NCI-H2029 (cell line): ENCODE measurements around the gene TRAPPC1.
A peak's percentile ranks its signal among the peaks of the same experiment; 100 is the strongest.

Experiments
- DNase-seq: peaks from one replicate; lab custom pipeline; 2025; lab: John Stamatoyannopoulos, UW

Gene TRAPPC1

GRCh38 chr17:7940743-7941142 is 9.0 kb upstream of the TRAPPC1 start:
- DNase-seq, result no peak

DNA sequence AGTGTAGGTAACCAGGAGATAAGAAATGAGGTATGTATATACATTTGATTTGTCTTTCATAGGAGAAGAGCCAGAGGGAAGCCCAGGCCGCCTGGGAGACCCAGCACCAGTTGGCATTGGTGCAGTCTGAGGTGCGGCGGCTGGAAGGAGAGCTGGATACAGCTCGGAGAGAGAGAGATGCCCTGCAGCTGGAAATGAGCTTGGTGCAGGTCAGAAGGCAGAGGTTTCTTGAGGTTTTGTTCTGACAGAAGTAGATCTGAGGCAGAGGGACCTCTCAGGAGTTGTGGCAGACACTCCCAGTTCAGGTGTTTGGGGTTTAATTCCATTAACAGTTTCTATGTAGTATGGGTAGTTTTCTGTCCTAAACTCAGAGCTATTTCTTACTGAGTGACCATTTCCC is 8.3 kb upstream of the TRAPPC1 start:
- DNase-seq, result no peak

- DNase-seq, result no peak
These were observed 4.1 kb upstream of the TRAPPC1 start for GRCh38 chr17:7935859-7936258.

GRCh38 chr17:7932949-7933348 is 1.2 kb upstream of the TRAPPC1 start:
- DNase-seq, result no peak

DNA sequence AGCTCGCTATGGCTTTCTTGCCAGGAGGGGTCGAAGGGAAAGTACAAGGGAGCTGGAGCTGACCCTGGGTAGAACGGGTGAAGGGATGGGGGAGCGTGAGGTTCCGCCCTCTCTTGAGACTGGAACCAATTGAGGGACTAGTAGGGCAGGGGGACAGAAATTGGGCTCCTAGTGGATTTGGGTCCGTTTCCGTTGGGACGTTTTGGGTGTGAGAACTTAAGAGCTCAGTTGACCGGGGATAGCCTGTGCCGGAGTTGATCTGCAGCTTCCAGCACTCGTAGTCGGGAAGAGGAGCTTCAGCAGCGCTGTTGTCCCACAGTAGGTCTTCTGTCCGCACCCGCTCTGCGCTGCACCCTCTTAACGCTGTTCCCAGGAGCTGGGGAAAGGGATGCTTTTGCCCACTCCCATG is 741 bp upstream of the TRAPPC1 start:
- no peak for DNase-seq

DNA sequence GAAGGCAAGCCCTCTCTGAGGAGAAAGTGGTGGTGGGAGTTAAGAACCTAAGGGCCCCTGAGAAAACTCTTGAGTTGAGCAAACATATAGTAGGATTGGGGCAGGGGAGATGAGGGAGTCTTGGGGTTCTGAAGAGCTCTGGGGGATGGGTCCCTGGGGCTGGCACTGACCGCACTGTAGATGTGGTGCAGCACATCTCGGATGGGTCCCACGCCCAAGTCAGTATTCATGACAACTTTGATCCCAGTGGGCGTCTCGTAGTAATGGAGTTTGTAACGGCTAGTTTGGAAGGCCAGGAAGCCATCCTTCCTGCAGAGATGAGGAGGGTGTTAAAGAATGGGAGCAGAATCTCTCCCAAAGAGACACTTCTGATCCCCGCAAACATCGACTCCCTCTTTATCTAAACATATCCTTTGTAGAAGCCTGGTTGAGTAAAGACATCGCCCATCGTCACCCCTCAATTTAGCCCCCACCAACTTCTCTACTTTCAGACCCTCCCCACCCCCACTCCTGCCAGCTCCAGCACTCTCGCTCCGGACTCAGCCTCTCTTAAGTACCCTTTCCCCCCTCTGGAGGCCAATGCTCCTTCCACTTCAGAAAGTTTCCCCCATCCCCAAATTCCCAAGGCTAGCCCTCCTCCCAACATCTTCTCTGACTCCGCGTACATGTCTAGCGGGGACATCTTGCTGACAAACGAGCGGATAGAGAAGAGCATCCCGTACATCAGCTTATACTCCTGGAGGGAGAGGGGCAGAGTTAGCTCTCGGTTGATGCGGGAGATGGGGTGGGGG is 710 bp downstream of the TRAPPC1 start:
- DNase-seq, result no peak

DNA sequence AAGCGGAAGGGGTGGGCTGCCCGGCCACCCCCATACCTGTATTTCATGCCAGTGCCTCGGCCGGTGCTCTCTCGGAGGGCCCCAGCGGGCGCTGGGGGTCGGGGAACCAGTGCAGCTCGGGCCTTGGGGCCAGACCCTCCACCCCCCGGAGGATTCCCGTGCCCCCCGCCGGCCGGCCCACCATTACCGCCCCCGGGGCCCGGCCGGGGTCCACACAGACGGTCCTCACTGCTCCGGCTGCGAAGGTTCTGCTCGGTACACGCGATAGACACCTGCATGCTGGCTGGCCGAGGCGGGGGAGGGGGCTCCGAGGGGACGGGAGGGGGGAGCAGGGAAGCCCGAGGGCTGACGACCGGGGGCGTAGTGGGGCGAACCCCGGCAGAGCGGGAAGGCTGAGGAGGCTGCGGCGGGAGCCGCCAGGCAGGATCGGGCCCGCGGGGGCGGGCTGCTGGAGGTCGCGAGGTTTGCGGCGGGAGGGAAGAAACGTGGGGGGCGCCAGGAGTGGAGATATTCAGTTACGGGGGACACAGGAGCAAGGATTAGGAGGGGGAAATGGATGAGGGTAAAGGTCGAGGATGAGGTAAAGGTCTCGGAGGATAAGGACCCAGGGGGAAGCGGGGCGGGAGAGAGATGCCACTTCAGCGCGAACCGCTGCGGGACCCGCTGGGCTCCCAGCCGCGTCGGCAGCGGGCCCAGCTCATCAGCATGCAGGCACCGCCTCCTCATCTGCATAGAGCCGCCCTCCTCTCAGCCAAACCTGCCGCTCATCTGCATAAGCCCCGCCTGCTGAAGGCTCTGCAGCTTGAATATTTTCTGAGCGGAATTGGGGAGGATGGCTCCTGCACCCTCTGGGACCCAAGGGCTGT is 2.4 kb downstream of the TRAPPC1 start, which contains the start of gene KCNAB3:
Gene KCNAB3 (minus strand): TSS at position 699 of the 866 bp plus-strand sequence. CDS start 421 bp downstream, at position 278.
- no peak for DNase-seq

DNA sequence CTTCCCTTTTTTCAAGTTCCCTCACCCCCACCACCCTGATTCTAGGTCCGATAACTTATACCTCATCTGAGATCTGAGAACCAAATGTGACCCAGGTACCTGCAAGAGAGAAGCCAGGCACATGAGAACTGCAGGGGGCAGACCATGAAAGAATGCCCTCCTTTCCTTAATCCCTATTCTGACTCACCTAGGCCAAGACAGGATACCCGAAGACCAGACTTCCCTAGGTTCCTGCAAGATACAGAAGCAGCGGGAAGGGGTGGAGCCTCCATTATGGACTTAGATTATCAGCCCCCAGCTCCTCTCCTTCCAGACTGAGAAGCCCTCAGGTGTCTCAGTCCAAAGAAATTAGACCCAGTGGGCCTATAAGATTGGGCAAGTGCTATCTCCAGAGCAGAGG is 4.2 kb downstream of the TRAPPC1 start:
- DNase-seq, result no peak

- DNase-seq, result peak; percentile 45
These were observed 8.7 kb downstream of the TRAPPC1 start for GRCh38 chr17:7922845-7923628.

DNA sequence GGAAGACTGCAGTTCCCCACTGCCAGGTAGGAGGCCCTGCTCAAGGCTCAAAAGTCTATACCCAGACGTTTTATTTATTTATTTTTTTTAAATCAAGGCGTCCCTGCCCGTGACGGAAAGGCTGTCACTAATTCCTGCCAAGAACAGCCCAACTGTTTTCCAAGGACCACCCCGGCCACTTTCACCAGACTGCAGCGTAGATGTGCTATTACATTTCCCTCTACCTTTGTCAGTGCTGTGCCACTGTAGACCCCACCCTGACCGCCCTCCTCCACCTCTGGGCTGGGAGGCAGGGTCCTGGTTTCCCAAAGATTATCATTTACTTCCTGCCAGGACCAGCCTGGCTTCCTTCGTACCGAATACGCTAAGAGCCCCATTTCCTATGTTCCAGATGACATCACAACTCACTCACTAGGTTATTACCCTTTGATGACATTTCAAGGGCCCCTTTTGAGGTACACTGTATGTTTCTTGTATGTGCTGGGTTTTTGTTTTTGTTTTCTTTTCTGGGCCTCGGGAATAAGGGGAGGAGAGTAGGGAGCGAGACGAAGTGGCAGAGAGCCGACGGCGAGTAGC is 9.4 kb downstream of the TRAPPC1 start:
- DNase-seq, result no peak

DNA sequence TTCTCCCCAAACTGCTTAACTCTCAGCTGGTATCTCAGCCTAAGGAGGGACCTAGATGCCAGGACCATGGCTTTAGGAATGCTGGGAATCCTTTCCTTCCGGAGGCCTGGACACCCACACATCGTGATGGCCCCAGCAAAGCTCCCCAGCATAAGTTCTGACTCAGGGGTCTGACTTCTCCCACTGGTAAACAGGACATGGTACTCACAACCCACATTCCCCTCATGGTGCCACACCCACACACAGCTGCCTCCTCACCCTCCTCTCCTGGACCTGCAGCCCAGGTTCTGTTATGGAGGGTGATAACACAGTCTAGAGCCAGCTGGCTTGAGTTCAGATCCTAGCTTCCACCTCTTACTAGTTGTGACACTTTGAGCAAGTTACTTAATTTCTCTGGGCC is 14.9 kb downstream of the TRAPPC1 start:
- no peak for DNase-seq

DNA sequence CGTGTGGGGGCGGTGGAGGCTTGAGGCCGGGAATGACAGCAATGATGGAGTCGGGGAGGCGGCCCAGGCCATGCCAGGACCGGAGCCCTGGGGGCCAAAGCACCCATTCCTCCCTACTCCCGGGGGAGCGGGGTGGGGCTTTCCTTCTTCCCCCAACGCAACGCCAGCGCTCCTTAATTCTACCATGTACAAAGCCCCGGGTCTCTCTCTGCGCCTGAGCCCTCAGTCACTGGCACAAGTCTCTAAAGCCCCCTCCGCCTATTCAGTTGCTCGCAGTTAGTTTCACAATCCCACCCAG is 15.4 kb downstream of the TRAPPC1 start:
- no peak for DNase-seq

DNA sequence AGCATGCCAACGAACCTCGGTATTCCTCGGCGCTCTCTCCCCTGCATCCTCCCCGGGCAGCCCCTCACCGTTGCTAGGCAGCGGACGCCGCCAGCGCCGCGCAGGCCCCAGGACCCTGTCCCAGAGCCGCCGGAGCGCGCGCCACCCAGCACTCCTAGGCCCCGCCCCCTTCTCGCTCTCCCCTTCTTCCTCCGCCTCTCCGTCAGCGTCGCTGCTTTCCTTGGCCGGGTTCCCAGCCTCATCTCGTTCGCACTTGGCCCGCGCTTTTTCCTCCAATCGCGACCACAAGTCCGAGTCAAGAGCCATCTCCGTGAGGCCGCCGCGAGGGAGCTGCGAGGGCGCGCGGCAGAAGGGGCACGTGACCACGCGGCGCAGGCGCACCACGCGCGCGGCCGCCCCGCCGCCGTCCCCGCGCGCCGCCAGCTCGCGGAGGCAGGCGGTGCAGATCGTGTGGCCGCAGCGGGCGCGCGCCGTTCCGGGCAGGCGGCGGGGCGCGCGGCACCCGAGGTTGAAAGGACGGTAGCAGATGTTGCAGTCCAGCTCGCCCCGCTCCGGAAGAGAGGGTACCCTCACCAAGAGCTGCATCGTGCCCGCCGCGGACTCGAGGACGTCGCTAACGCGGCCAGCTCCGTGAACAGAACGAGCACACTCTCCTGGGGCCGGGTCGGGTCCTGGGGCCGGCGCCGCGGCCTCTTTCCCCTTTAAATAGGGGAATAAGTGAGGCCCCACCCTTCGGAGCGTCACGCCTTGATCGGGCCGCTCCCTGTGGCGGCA is 15.9 kb downstream of the TRAPPC1 start, which contains the start of gene RNF227:
Gene RNF227 (minus strand): TSS at position 679 of the 774 bp plus-strand sequence. CDS start 94 bp downstream, at position 585.
- peak; percentile 83 for DNase-seq

GRCh38 chr17:7915179-7915610 is 16.6 kb downstream of the TRAPPC1 start:
- no peak for DNase-seq

DNA sequence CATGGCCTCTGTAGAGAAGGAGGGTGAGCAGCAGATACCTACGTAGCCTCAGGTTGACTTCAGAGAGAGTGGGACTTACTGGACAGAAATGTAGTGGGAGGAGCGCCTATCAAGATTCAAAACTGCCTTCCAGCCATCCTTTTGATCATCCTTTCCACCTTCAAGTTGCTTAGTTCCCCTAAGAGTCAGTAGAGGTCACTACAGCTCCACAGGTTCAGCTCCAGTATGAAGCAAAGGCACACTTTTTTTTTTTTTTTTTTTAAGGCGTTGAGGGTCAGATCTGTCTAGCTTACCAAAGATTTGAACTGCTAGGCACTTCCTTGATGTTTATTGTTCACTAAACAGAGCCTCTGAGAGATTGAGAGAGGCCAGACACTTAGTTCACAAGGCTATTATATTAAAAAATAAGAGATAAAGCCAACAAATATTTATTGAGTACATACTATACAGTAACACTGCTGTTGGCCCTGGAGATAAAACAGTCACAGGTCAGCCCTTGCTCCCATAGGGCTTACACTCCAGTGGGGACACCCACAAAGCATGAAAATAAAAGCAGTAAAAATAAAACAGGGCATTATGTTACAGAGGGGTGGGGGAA is 18.7 kb downstream of the TRAPPC1 start:
- DNase-seq, result peak; percentile 9

GRCh38 chr17:7911116-7911515 is 20.6 kb downstream of the TRAPPC1 start:
- DNase-seq, result no peak

GRCh38 chr17:7910711-7911110 is 21.0 kb downstream of the TRAPPC1 start:
- DNase-seq, result no peak

- DNase-seq, result no peak
These were observed 21.5 kb downstream of the TRAPPC1 start for GRCh38 chr17:7910281-7910680.

DNA sequence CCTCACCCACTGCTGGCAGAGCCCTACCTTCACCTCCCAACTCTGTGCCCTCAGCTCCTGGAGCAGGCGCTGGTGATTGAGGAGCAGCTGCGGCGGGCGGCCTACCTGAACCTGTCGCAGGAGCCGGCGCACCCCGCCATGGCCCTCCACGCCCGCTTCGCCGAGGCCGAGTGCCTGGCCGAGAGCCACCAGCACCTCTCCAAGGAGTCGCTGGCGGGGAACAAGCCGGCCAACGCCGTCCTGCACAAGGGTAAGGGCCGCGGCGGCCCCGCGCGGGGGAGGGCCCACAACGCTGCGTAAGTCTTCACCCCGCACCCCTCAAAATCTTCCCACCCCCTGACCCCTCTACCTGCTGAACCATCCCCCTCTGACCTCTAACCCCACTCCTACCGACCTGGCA is 22.7 kb downstream of the TRAPPC1 start:
- DNase-seq, result no peak
